B cell (primary cell): ENCODE measurements around the gene NCCRP1.

ENCODE experiments used
- EZH2 ChIP-seq: IDR thresholded peaks from 2 replicates; pipeline ENCODE4 v1.6.1; 2012; ENCODE audit warnings: borderline replicate concordance, low read depth, mild to moderate bottlenecking, moderate library complexity, low read length; ENCODE audit not compliant: insufficient read depth, poor library complexity, severe bottlenecking
- TF ChIP-seq, protein P1 (sequence below): fragments of 200-600 bp; IDR thresholded peaks from one replicate; pipeline ENCODE4 v1.8.0; 2022; ENCODE audit warnings: antibody characterized with exemption, mild to moderate bottlenecking

DNA sequence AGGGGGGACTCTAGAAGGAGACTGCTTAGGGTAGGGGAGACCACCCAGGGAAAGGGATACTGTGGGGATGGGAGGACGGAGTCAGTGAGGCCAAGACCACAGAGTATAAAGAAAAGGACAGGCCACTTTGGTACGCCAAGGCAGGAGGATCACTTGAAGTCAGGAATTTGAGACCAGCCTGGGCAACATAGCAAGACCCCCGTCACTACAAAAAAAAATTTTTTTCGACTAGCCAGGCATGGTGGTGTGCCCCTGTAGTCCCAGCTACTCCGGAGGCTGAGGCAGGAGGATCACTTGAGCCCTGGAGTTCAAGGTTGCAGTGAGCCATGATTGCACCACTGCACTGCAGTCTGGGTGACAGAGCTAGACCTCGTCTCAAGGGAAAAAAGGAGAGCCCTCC, 41.4 kb downstream of the NCCRP1 start:
- TF ChIP-seq, protein P1, sequence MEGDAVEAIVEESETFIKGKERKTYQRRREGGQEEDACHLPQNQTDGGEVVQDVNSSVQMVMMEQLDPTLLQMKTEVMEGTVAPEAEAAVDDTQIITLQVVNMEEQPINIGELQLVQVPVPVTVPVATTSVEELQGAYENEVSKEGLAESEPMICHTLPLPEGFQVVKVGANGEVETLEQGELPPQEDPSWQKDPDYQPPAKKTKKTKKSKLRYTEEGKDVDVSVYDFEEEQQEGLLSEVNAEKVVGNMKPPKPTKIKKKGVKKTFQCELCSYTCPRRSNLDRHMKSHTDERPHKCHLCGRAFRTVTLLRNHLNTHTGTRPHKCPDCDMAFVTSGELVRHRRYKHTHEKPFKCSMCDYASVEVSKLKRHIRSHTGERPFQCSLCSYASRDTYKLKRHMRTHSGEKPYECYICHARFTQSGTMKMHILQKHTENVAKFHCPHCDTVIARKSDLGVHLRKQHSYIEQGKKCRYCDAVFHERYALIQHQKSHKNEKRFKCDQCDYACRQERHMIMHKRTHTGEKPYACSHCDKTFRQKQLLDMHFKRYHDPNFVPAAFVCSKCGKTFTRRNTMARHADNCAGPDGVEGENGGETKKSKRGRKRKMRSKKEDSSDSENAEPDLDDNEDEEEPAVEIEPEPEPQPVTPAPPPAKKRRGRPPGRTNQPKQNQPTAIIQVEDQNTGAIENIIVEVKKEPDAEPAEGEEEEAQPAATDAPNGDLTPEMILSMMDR = no peak
- TF ChIP-seq EZH2 = no peak
